PC-3 (cell line): Measurements from ENCODE around the gene DPF1.

Experiments
- CTCF ChIP-seq: fragments of 300-600 bp; sonication (generic); conservative IDR thresholded peaks from 2 replicates; pipeline ENCODE4 v1.5.1; 2017; ENCODE audit warnings: antibody characterized with exemption, low read depth, mild to moderate bottlenecking, low read length
- EZH2 ChIP-seq: fragments of 300-600 bp; sonication (generic); IDR thresholded peaks from one replicate; pipeline ENCODE4 v1.6.1; 2017; ENCODE audit warnings: antibody characterized with exemption, mild to moderate bottlenecking, low read length; ENCODE audit not compliant: unreplicated experiment

GRCh38 chr19:38201731-38202130 lies 22.3 kb downstream of the DPF1 start:
- TF ChIP-seq CTCF (no peak), EZH2 (no peak)
